ENCODE measurements around the gene RHOB.

DNA sequence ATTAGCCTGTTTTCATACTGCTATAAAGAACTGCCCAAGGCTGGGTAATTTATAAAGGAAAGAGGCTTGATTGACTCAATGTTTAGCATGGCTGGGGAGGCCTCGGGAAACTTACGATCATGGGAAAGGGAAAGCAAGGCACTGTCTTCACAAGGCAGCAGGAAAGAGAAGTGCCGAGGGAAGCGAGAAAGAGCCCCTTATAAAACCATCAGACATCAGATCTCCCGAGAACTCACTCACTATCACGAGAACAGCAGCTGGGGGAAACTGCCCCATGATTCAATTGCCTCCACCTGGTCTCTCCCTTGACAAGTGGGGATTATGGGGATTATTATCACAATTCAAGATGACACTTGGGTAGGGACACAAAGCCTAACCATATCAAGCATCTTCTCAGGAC is 23.3 kb downstream of the RHOB start:
- TF ChIP-seq, protein P1, sequence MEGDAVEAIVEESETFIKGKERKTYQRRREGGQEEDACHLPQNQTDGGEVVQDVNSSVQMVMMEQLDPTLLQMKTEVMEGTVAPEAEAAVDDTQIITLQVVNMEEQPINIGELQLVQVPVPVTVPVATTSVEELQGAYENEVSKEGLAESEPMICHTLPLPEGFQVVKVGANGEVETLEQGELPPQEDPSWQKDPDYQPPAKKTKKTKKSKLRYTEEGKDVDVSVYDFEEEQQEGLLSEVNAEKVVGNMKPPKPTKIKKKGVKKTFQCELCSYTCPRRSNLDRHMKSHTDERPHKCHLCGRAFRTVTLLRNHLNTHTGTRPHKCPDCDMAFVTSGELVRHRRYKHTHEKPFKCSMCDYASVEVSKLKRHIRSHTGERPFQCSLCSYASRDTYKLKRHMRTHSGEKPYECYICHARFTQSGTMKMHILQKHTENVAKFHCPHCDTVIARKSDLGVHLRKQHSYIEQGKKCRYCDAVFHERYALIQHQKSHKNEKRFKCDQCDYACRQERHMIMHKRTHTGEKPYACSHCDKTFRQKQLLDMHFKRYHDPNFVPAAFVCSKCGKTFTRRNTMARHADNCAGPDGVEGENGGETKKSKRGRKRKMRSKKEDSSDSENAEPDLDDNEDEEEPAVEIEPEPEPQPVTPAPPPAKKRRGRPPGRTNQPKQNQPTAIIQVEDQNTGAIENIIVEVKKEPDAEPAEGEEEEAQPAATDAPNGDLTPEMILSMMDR (IDR thresholded peaks at IDR 0.05), result no peak
- no peak for TF ChIP-seq POLR2A (IDR thresholded peaks at IDR 0.05)
